ENCODE data around the gene CD2. TPM values are rescaled to one million over a fixed set of nuclear protein-coding genes. Genes with fewer than 3 reads are reported as not detected.

The CD2 gene
- total RNA-seq, 4 donors from 2014 or later, result 0.35 to 1.2 (median 1.0) TPM; not detected in 1

DNA sequence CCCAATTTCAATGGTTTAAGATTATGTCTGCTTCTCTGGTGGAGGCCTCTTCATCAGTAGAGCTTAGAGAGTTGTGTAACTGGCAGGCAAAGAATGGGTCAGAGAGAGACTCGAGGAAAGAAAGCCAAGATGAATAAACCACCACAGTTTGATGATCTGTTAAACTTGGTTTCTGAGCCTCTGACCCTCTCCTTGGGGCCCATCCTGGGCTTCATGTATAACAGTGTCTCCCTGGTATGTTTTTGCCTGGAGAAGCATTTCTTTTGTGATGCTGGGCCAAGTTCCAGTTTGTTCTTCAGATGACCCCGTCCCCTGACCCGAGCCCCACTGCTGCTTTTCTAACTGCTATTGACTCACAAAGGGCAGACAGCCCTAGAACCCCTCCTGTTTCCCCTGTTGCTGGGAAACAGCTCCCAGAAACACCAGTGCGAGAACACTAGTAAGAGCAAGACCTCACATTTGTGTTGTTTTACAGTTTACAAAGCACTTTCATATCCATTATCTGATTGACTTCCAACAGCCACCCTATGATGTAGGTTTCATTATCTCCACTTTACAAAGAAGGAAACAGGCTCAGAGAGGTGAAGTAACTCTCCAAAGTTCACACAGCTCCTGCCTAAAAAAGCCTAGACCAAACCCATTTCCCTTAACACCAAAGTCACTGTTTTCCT, 9.0 kb downstream of the CD2 start:
- Histone ChIP-seq H3K9me3 (no peaks in the 10 kb centered on the region), H3K36me3 (no peaks in the 10 kb centered on the region), H3K27ac (no peak overlapping the region), H3K27me3 (no peaks in the 10 kb centered on the region), H3K4me3 (no peak overlapping the region), H3K4me1 (no peaks in the 10 kb centered on the region)
- TF ChIP-seq POLR2A (IDR thresholded peaks at IDR 0.05) (no peak), CTCF (IDR thresholded peaks at IDR 0.05) (no peak)
- DNase-seq, result peak in 1 of 2 donors; percentile 25
- intact Hi-C loops (cut with DNase I; ENCODE audit: low total_unique reads), result no loop called here

GRCh38 chr1:116763787-116764465, 9.7 kb downstream of the CD2 start:
- TF ChIP-seq CTCF (IDR thresholded peaks at IDR 0.05) (peak in 1 of 4 experiments; percentile 12), POLR2A (IDR thresholded peaks at IDR 0.05) (no peak)
- H3K36me3 ChIP-seq, result no peaks in the 10 kb centered on the region
- no peaks in the 10 kb centered on the region for H3K9me3 ChIP-seq
- no peak for DNase-seq
- no peak overlapping the region for H3K27ac ChIP-seq
- H3K4me3 ChIP-seq, result no peak overlapping the region
- intact Hi-C loops (cut with DNase I; ENCODE audit: low total_unique reads), result no loop called here
- H3K4me1 ChIP-seq, result no peaks in the 10 kb centered on the region
- no peaks in the 10 kb centered on the region for H3K27me3 ChIP-seq

- Histone ChIP-seq H3K4me1 (no peaks in the 10 kb centered on the region), H3K36me3 (no peaks in the 10 kb centered on the region), H3K27ac (no peak overlapping the region), H3K4me3 (no peak overlapping the region), H3K9me3 (no peaks in the 10 kb centered on the region), H3K27me3 (no peaks in the 10 kb centered on the region)
- intact Hi-C loops (cut with DNase I; ENCODE audit: low total_unique reads), result no loop called here
- TF ChIP-seq CTCF (IDR thresholded peaks at IDR 0.05) (no peak), POLR2A (IDR thresholded peaks at IDR 0.05) (no peak)
- DNase-seq, result no peak
These were observed 10.3 kb downstream of the CD2 start for GRCh38 chr1:116764466-116764898.

GRCh38 chr1:116764906-116765862, 11.0 kb downstream of the CD2 start:
- TF ChIP-seq CTCF (IDR thresholded peaks at IDR 0.05) (no peak), POLR2A (IDR thresholded peaks at IDR 0.05) (no peak)
- Histone ChIP-seq H3K4me1 (no peaks in the 10 kb centered on the region), H3K9me3 (no peaks in the 10 kb centered on the region), H3K27ac (no peak overlapping the region), H3K27me3 (no peaks in the 10 kb centered on the region), H3K4me3 (no peak overlapping the region), H3K36me3 (no peaks in the 10 kb centered on the region)
- DNase-seq, result no peak
- intact Hi-C loops (cut with DNase I; ENCODE audit: low total_unique reads), result no loop called here

Measured in uterus (tissue), 4 donors.